ENCODE data around the gene ROBO3.

- TF ChIP-seq ESRRA (CRISPR knock-in tag; IDR thresholded peaks at IDR 0.05; ENCODE audit: borderline replicate concordance) (no peak), RELA (CRISPR knock-in tag; IDR thresholded peaks at IDR 0.05; ENCODE audit: borderline replicate concordance) (no peak), ZNF512 (CRISPR knock-in tag; IDR thresholded peaks at IDR 0.05; ENCODE audit: borderline replicate concordance) (no peak), CTCF (IDR thresholded peaks at IDR 0.05) (no peak), MAX (CRISPR knock-in tag; IDR thresholded peaks at IDR 0.05) (no peak), ZBTB21 (CRISPR knock-in tag; IDR thresholded peaks at IDR 0.05; ENCODE audit: borderline replicate concordance) (no peak), ATF2 (CRISPR knock-in tag; IDR thresholded peaks at IDR 0.05; ENCODE audit: borderline replicate concordance, low read depth) (no peak), MLX (CRISPR knock-in tag; IDR thresholded peaks at IDR 0.05) (no peak), ZNF121 (CRISPR knock-in tag; IDR thresholded peaks at IDR 0.05) (no peak), PRRX2 (CRISPR knock-in tag; IDR thresholded peaks at IDR 0.05) (no peak)
Observed at GRCh38 chr11:124919898-124920297, 54.7 kb downstream of the ROBO3 start.

All from WTC11 (cell line).